Activated naive CD4-positive, alpha-beta T cell (primary cell): ENCODE measurements around the gene TSPAN15.

Experiments
- DNase-seq, 4 experiments: peaks; one replicate each; lab custom pipeline; 2025; lab: John Stamatoyannopoulos, UW

The TSPAN15 gene

GRCh38 chr10:69553328-69553727, 102.1 kb downstream of the TSPAN15 start:
- DNase-seq: no peak

- DNase-seq: no peak
Observed at GRCh38 chr10:69554611-69555010, 103.3 kb downstream of the TSPAN15 start.
